Activated CD8-positive, alpha-beta memory T cell treated with anti-CD3 and anti-CD28 coated beads, Interleukin-2, amount 10 ng/mL, durations not matched to agents 7 days and 5 days (primary cell): Measurements from ENCODE around the gene RESP18. TPM values are rescaled to one million over a fixed set of nuclear protein-coding genes. Genes with fewer than 3 reads are reported as not detected.

Source experiments
- ATAC-seq: fragments of 150-1000 bp; cut with Tn5 transposase; one replicate; pipeline ENCODE4 v1.10.0; 2021; ENCODE audit warnings: moderate library complexity
- CTCF ChIA-PET: fragments of 350-600 bp; sonication (Branson Sonifier 250); formaldehyde crosslinking; loops from one replicate; lab custom pipeline; 2021; ENCODE audit warnings: antibody characterized with exemption; lab: Charles Lee
- DNase-seq: peaks from one replicate; pipeline ENCODE4 v3.0.0-alpha.2; 2020
- H3K27ac Mint-ChIP-seq: one replicate; pipeline ENCODE4 v1.8.0; 2021; ENCODE audit warnings: mild to moderate bottlenecking, mixed read lengths
- H3K27me3 Mint-ChIP-seq: one replicate; pipeline ENCODE4 v1.8.0; 2021; ENCODE audit warnings: mixed read lengths
- H3K36me3 Mint-ChIP-seq: one replicate; pipeline ENCODE4 v1.8.0; 2021; ENCODE audit warnings: mild to moderate bottlenecking, mixed read lengths
- H3K4me1 Mint-ChIP-seq: one replicate; pipeline ENCODE4 v1.8.0; 2021; ENCODE audit warnings: mixed read lengths
- H3K4me3 Mint-ChIP-seq: one replicate; pipeline ENCODE4 v1.8.0; 2021; ENCODE audit warnings: mild to moderate bottlenecking, moderate library complexity, mixed read lengths
- H3K9me3 Mint-ChIP-seq: one replicate; pipeline ENCODE4 v1.8.0; 2022; ENCODE audit warnings: low read depth, mixed read lengths
- total RNA-seq, 2 experiments: library from RNA; stranded (reverse); gene quantifications; one replicate each; pipeline ENCODE4 v1.2.3, GENCODE V29; 2021

The RESP18 gene
- not detected for total RNA-seq

GRCh38 chr2:219332542-219332941 lies at the start of gene RESP18:
Gene RESP18 (minus strand): TSS chr2:219332744.
- DNase-seq (no peak), ATAC-seq (no peak)
- Mint-ChIP-seq H3K36me3 (no peaks in the 10 kb centered on the region), H3K4me3 (no peak within 1 kb of the TSS), H3K27me3 (peaks cover 78% of the 10 kb centered on the region), H3K4me1 (no peaks in the 10 kb centered on the region), H3K9me3 (peaks cover 2% of the 10 kb centered on the region), H3K27ac (no peak within 1 kb of the TSS)
- CTCF ChIA-PET = no interaction called here

DNA sequence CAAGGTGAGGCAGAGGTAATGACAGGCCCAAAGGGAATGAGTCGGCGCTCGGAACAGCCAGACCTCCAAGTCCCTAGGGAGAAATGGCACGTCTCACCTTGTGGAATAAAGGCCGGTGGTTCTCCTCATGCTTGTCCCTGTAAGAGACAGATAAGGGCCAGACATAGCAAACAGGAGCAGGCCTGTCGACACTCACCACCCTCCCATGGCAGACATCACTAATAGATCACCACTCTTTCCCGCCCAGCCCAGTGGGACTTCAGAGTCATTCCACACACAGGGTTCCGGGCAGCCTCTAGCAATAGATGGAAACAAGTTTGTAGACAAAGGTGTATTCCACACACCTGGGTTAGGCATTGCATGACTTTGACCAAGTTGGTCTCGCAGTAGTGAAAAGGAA lies 48.9 kb upstream of the RESP18 start:
- Mint-ChIP-seq H3K27me3 (no peaks in the 10 kb centered on the region), H3K4me1 (peaks cover 7% of the 10 kb centered on the region), H3K9me3 (no peaks in the 10 kb centered on the region), H3K36me3 (peaks cover 18% of the 10 kb centered on the region), H3K4me3 (no peak overlapping the region), H3K27ac (no peak overlapping the region)
- CTCF ChIA-PET = no interaction called here
- ATAC-seq = no peak
- no peak for DNase-seq

- ATAC-seq (no peak), DNase-seq (no peak)
- Mint-ChIP-seq H3K27ac (no peak overlapping the region), H3K9me3 (no peaks in the 10 kb centered on the region), H3K27me3 (no peaks in the 10 kb centered on the region), H3K4me1 (peaks cover 5% of the 10 kb centered on the region), H3K36me3 (peaks cover 14% of the 10 kb centered on the region), H3K4me3 (no peak overlapping the region)
- CTCF ChIA-PET = no interaction called here
Measured at GRCh38 chr2:219380926-219381325, 48.4 kb upstream of the RESP18 start.

GRCh38 chr2:219378163-219378851 lies 45.8 kb upstream of the RESP18 start:
- H3K4me3 Mint-ChIP-seq = no peak overlapping the region
- no peaks in the 10 kb centered on the region for H3K4me1 Mint-ChIP-seq
- CTCF ChIA-PET = interaction anchor here (1.3 to 1.4 kb wide), 2 partner anchors 9 to 10 kb away, joined by 5 read pairs; partner anchors contain the start of gene DNPEP
- ATAC-seq (no peak), DNase-seq (no peak)
- H3K27me3 Mint-ChIP-seq = no peaks in the 10 kb centered on the region
- no peak overlapping the region for H3K27ac Mint-ChIP-seq
- peaks cover 23% of the 10 kb centered on the region for H3K36me3 Mint-ChIP-seq
- H3K9me3 Mint-ChIP-seq = no peaks in the 10 kb centered on the region

DNA sequence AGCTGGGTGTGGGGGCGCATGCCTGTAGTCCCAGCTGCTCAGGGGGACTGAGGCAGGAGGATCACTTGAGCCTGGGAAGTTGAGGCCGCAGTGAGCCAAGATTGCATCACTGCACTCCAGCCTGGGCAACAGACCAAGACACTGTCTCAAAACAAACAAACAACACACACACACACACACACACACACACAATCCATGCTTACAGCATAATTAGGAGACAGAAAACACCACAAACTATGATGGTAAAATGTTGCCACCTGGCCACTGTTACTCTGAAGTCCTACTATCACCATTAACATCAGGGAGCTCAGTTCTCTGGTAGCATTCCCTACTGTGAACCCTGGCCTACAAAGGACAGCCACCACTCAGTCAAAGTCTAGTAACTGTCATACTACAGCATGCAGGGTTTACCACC lies 36.9 kb upstream of the RESP18 start:
- DNase-seq (no peak), ATAC-seq (no peak)
- CTCF ChIA-PET = interaction anchor here (1.0 kb wide), 1 partner anchor 18 kb away, joined by 3 read pairs; no protein-coding TSS in a partner anchor
- no peaks in the 10 kb centered on the region for H3K4me1 Mint-ChIP-seq
- no peak overlapping the region for H3K4me3 Mint-ChIP-seq
- H3K27me3 Mint-ChIP-seq = no peaks in the 10 kb centered on the region
- peaks cover 12% of the 10 kb centered on the region for H3K36me3 Mint-ChIP-seq
- H3K27ac Mint-ChIP-seq = no peak overlapping the region
- no peaks in the 10 kb centered on the region for H3K9me3 Mint-ChIP-seq

GRCh38 chr2:219368690-219369191 lies 36.2 kb upstream of the RESP18 start:
- no peak for ATAC-seq
- no peak for DNase-seq
- CTCF ChIA-PET = no interaction called here
- H3K36me3 Mint-ChIP-seq = peaks cover 5% of the 10 kb centered on the region
- no peak overlapping the region for H3K4me3 Mint-ChIP-seq
- H3K27ac Mint-ChIP-seq = no peak overlapping the region
- H3K27me3 Mint-ChIP-seq = no peaks in the 10 kb centered on the region
- no peaks in the 10 kb centered on the region for H3K4me1 Mint-ChIP-seq
- no peaks in the 10 kb centered on the region for H3K9me3 Mint-ChIP-seq

DNA sequence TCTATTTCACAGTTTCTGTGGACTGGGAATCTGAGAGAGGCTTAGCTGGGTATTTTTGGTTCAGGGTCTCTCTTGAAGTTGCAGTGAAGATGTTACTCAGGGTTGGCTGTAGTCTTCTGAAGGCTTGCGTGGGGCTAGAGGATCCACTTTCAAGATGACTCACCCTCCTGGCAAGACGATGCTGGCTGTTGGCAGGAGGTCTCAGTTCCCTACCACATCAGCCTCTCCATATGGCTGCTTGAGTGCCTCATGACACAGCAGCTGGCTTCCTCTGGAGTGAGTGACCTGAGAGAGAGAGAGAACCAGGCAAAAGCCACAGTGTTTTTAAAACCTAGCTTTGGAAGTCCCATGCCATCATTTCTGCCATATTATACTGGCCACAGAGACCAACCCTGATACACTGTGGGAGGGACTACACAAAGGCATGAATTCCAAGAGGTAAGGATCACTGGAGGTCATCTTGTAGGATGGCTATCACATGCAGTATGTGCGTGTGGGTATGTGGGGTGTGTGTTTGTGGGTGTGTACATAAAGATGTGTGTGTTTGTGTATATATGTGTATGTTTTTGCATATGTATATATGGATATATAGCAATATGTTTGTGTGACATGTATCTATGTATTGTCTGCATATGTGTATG lies 30.1 kb upstream of the RESP18 start:
- peaks cover 12% of the 10 kb centered on the region for H3K4me1 Mint-ChIP-seq
- DNase-seq = peak; percentile 48
- H3K27me3 Mint-ChIP-seq = peaks cover 28% of the 10 kb centered on the region
- H3K36me3 Mint-ChIP-seq = peaks cover 1% of the 10 kb centered on the region
- H3K4me3 Mint-ChIP-seq = no peak overlapping the region
- CTCF ChIA-PET = interaction anchor here (1.5 kb wide), 1 partner anchor 10 kb away, joined by 3 read pairs; no protein-coding TSS in a partner anchor
- no peaks in the 10 kb centered on the region for H3K9me3 Mint-ChIP-seq
- H3K27ac Mint-ChIP-seq = no peak overlapping the region
- ATAC-seq = peak; percentile 71

- Mint-ChIP-seq H3K27ac (no peak overlapping the region), H3K4me1 (peaks cover 12% of the 10 kb centered on the region), H3K27me3 (peaks cover 31% of the 10 kb centered on the region), H3K4me3 (no peak overlapping the region), H3K9me3 (no peaks in the 10 kb centered on the region), H3K36me3 (peaks cover 1% of the 10 kb centered on the region)
- no peak for DNase-seq
- ATAC-seq = no peak
- CTCF ChIA-PET = interaction anchor here (1.5 kb wide), 1 partner anchor 9 kb away, joined by 3 read pairs; no protein-coding TSS in a partner anchor
Measured at GRCh38 chr2:219362072-219362471, 29.5 kb upstream of the RESP18 start.

DNA sequence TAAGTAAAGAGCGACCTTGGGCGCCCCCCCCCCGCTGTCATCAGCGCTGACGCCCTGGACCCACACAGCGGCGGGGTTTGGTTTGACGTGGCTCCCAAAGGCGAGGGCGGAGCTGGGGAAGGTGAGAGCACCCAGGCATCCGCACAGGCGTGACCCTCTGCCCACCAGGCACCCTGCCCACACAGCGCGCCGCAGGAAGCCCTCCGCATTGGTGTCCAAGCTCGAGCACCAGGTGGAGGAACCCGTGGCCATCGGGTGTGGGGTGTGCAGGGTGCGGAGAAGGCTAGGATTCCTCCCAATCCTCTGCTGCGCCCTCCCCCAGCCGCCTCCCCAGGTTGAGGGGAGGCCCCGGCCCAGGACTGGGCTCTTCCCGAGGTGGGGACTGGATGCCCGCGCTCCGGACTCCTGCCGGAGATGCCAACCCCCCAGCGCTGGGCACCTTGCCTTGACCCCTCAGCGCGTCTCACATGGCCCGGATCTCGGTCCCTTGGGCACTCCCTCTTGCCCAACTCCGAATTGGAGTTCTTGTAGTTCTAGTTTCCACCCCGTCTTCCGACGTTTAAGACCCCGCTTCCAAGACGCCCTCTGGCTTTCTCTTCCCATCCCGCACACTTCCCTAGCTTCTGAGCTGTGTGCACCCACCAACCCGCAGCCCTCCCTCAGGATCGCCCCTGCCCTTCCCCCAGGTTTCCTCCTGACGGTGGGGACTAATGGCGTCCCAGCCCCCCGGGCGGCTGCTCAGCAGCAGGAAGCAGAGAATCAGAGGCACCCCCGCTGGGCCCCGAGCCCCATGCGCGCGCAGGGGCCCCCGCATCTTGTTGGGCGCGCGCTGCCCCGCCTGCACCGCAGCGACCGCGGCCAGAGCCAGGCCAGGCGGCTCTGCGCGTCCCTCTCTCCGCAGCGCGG lies 25.9 kb upstream of the RESP18 start:
- H3K27ac Mint-ChIP-seq = no peak overlapping the region
- peaks cover 1% of the 10 kb centered on the region for H3K36me3 Mint-ChIP-seq
- H3K4me1 Mint-ChIP-seq = peaks cover 12% of the 10 kb centered on the region
- CTCF ChIA-PET = interaction anchor here (1.2 kb wide), 1 partner anchor 10 kb away, joined by 3 read pairs; no protein-coding TSS in a partner anchor
- H3K9me3 Mint-ChIP-seq = no peaks in the 10 kb centered on the region
- DNase-seq (peak; percentile 45), ATAC-seq (peak; percentile 53)
- H3K4me3 Mint-ChIP-seq = no peak overlapping the region
- peaks cover 64% of the 10 kb centered on the region for H3K27me3 Mint-ChIP-seq

GRCh38 chr2:219356834-219357233 lies 24.3 kb upstream of the RESP18 start:
- CTCF ChIA-PET = no interaction called here
- H3K9me3 Mint-ChIP-seq = no peaks in the 10 kb centered on the region
- H3K4me1 Mint-ChIP-seq = peaks cover 2% of the 10 kb centered on the region
- no peaks in the 10 kb centered on the region for H3K36me3 Mint-ChIP-seq
- H3K4me3 Mint-ChIP-seq = no peak overlapping the region
- DNase-seq (no peak), ATAC-seq (no peak)
- no peak overlapping the region for H3K27ac Mint-ChIP-seq
- peaks cover 68% of the 10 kb centered on the region for H3K27me3 Mint-ChIP-seq

DNA sequence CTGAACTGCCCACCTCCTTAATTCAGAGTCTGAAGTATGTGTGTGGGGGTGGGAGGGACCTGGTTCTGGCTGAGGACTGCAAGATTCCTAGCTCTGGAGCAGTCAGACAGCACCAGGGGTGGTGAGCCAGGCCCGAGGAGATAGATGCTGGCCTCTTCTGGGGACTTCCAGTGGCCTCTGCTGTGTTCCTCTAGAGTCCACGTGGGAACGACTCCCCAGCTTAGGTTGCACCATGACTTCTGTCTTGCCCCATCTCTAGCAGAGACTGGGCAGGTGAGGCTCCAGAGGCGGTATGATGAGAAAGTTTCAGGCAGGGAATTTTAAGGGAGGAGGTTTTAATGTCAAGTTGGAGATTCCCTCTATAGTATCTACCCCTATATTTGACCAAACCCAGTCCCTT lies 22.0 kb upstream of the RESP18 start:
- Mint-ChIP-seq H3K27me3 (peaks cover 73% of the 10 kb centered on the region), H3K9me3 (no peaks in the 10 kb centered on the region), H3K36me3 (no peaks in the 10 kb centered on the region), H3K4me3 (no peak overlapping the region), H3K4me1 (peaks cover 2% of the 10 kb centered on the region), H3K27ac (no peak overlapping the region)
- CTCF ChIA-PET = interaction anchor here (1.0 kb wide), 1 partner anchor 75 kb away, joined by 3 read pairs; the partner anchor contains the start of gene DNAJB2
- no peak for ATAC-seq
- no peak for DNase-seq

DNA sequence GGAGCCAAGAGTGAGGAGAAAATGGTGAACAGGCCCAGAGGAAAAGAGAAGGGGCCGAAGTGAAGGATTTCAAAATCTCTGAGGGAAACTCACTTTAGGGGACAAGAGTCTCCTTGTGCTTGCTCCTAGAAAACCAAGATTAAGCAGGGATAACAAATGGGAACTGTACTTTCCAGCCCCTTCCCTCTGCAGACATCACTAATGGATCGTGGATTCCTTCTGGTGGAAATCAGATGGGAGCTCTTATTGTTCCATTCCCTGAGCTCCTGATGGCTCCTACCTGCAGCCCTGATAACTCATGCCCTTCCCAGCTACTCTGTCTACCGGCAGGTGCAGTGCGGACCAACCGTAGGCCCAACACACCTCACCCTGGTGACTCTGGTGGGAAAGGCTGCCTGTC lies 20.6 kb upstream of the RESP18 start:
- CTCF ChIA-PET = interaction anchor here (0.8 to 1.8 kb wide), 4 partner anchors 8 to 194 kb away, joined by 3 to 5 read pairs (median 3); no protein-coding TSS in a partner anchor
- Mint-ChIP-seq H3K36me3 (no peaks in the 10 kb centered on the region), H3K27ac (no peak overlapping the region), H3K4me3 (no peak overlapping the region), H3K27me3 (peaks cover 72% of the 10 kb centered on the region), H3K9me3 (no peaks in the 10 kb centered on the region), H3K4me1 (no peaks in the 10 kb centered on the region)
- no peak for DNase-seq
- no peak for ATAC-seq
